ENCODE results near the gene PLXNA4. TPM values are rescaled to one million over a fixed set of nuclear protein-coding genes. Genes with fewer than 3 reads are reported as not detected.

PLXNA4 gene
- total and polyA plus RNA-seq, 2 donors (not counting 1 experiment from before 2014, with no cell fraction given), result not detected

DNA sequence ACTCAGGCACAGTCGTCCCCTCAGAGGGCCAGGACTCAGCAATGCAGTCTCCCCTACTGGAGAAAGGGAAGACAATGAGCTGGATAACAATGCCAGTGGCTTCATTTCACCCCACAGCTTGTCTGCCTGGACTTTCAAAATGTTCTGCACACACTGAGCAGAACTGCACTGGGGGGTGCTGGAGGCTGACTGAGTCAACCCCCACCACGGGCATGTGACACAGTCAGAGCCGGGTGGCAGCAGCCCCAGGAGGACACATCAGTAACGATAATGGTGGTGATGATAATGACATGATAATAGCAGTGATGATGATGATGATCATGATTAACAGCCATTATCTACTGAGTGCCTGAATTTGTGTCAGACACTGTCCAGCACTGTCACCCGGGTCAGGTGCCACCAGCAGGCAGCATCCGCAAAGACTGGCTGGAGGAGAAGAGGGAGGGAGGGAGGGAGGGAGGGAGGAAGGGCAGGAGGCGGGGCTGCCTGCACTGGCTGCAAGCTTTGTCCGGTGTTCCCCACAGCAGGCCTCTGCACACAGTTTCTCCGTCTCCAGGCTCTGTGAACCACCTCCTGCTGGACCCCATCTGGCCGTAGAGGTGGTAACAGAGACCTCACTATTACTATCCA, 67.4 kb downstream of the PLXNA4 start:
- H3K4me1 Mint-ChIP-seq, result no peaks in the 10 kb centered on the region
- ATAC-seq (ENCODE audit: low read depth) (no peak), DNase-seq (no peak)
- Histone ChIP-seq H3K27me3 (replicated peaks in 1 of 4; ENCODE audit: control extremely low read depth in 1 of 4, control insufficient read depth in 3 of 4, insufficient read depth in 4 of 4, low read length in 3 of 4) (no peaks in the 10 kb centered on the region), H3K9ac (ENCODE audit: low read length) (no peak overlapping the region), H3K79me2 (ENCODE audit: control insufficient read depth, insufficient read depth, low read length) (no peaks in the 10 kb centered on the region), H2AFZ (ENCODE audit: insufficient read depth, low read depth, low read length, poor library complexity, severe bottlenecking) (no peak overlapping the region), H3K4me1 (ENCODE audit: control insufficient read depth in 2 of 2, insufficient read depth in 2 of 2, low read length in 2 of 2) (no peaks in the 10 kb centered on the region), H3K27ac (ENCODE audit: low read length in 2 of 2) (no peak overlapping the region), H3K4me3 (ENCODE audit: control extremely low read depth in 1 of 5, extremely low read depth in 1 of 5, insufficient read depth in 1 of 5, low read depth in 2 of 5, low read length in 4 of 5) (no peak overlapping the region), H3K4me2 (replicated peaks; ENCODE audit: low read depth, low read length, poor library complexity, severe bottlenecking) (no peak overlapping the region), H4K20me1 (ENCODE audit: control insufficient read depth, insufficient read depth, low read length, poor library complexity, severe bottlenecking) (no peaks in the 10 kb centered on the region), H3K9me3 (ENCODE audit: control extremely low read depth in 1 of 3, control insufficient read depth in 2 of 3, insufficient read depth in 1 of 3, low read length in 2 of 3) (peaks cover 0 to 5% (median 0%) of the 10 kb centered on the region in 3 donors), H3K36me3 (replicated peaks in 1 of 2; ENCODE audit: control extremely low read depth in 1 of 2, control insufficient read depth in 1 of 2, extremely low read depth in 1 of 2, insufficient read depth in 2 of 2, low read length in 1 of 2) (no peaks in the 10 kb centered on the region)
- H3K27ac Mint-ChIP-seq, result no peak overlapping the region
- POLR2A ChIA-PET, result no interaction called here
- no peaks in the 10 kb centered on the region for H3K9me3 Mint-ChIP-seq (ENCODE audit: insufficient read depth)
- TF ChIP-seq EZH2 (IDR thresholded peaks at IDR 0.05; ENCODE audit: borderline replicate concordance, insufficient read depth, low read depth, low read length, poor library complexity, severe bottlenecking), result no peak
- TF ChIP-seq, protein P1, sequence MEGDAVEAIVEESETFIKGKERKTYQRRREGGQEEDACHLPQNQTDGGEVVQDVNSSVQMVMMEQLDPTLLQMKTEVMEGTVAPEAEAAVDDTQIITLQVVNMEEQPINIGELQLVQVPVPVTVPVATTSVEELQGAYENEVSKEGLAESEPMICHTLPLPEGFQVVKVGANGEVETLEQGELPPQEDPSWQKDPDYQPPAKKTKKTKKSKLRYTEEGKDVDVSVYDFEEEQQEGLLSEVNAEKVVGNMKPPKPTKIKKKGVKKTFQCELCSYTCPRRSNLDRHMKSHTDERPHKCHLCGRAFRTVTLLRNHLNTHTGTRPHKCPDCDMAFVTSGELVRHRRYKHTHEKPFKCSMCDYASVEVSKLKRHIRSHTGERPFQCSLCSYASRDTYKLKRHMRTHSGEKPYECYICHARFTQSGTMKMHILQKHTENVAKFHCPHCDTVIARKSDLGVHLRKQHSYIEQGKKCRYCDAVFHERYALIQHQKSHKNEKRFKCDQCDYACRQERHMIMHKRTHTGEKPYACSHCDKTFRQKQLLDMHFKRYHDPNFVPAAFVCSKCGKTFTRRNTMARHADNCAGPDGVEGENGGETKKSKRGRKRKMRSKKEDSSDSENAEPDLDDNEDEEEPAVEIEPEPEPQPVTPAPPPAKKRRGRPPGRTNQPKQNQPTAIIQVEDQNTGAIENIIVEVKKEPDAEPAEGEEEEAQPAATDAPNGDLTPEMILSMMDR (IDR thresholded peaks at IDR 0.05), result no peak
- no peak overlapping the region for H3K4me3 Mint-ChIP-seq
- WGBS (ENCODE audit: insufficient coverage), result 51% methylated on average over 5 of the region's 10 CpGs
- intact Hi-C loops (cut with micrococcal nuclease), result no loop called here
- CTCF ChIA-PET, result interaction anchor here (0.9 kb wide), 1 partner anchor 10 kb away, joined by 3 read pairs; no protein-coding TSS in a partner anchor
- peaks cover 4% of the 10 kb centered on the region for H3K27me3 Mint-ChIP-seq

DNA sequence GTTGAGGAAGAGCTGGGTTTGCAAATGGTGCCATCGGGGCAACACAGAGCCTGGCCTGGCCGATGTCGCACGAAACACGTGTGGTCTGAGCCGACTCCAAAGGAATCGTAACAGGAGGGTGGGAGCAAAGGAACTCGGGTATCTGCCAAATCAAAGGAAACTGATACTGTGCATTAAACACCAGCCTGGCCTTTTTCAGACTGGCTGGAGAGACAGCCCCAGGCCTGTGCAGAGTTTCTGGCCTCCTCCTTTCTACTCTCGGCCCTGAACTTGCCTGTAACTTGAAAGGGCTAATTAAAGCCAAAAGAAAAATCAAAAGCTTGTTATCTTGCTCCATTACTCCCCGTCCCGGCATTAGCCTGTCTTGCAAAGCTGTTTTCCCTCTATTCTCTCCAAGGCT, 71.4 kb downstream of the PLXNA4 start:
- WGBS (ENCODE audit: insufficient coverage), result 94% methylated on average over 9 of the region's 11 CpGs
- ChIA-PET POLR2A (no interaction called here), CTCF (no interaction called here)
- no peak overlapping the region for H2AFZ ChIP-seq (ENCODE audit: insufficient read depth, low read depth, low read length, poor library complexity, severe bottlenecking)
- Mint-ChIP-seq H3K9me3 (ENCODE audit: insufficient read depth) (no peaks in the 10 kb centered on the region), H3K27me3 (no peaks in the 10 kb centered on the region), H3K4me1 (no peaks in the 10 kb centered on the region), H3K27ac (no peak overlapping the region), H3K4me3 (no peak overlapping the region)
- TF ChIP-seq EZH2 (IDR thresholded peaks at IDR 0.05; ENCODE audit: borderline replicate concordance, insufficient read depth, low read depth, low read length, poor library complexity, severe bottlenecking), result no peak
- TF ChIP-seq, protein P1 (IDR thresholded peaks at IDR 0.05), result no peak
- intact Hi-C loops (cut with micrococcal nuclease), result no loop called here
- no peaks in the 10 kb centered on the region for H3K79me2 ChIP-seq (ENCODE audit: control insufficient read depth, insufficient read depth, low read length)
- no peak overlapping the region for H3K9ac ChIP-seq (ENCODE audit: low read length)
- no peak for DNase-seq
- H3K36me3 ChIP-seq (replicated peaks in 1 of 2; ENCODE audit: control extremely low read depth in 1 of 2, control insufficient read depth in 1 of 2, extremely low read depth in 1 of 2, insufficient read depth in 2 of 2, low read length in 1 of 2), result no peaks in the 10 kb centered on the region
- peaks cover 0 to 5% (median 0%) of the 10 kb centered on the region in 3 donors for H3K9me3 ChIP-seq (ENCODE audit: control extremely low read depth in 1 of 3, control insufficient read depth in 2 of 3, insufficient read depth in 1 of 3, low read length in 2 of 3)
- no peak overlapping the region for H3K27ac ChIP-seq (ENCODE audit: low read length in 2 of 2)
- no peak overlapping the region for H3K4me2 ChIP-seq (replicated peaks; ENCODE audit: low read depth, low read length, poor library complexity, severe bottlenecking)
- H3K4me1 ChIP-seq (ENCODE audit: control insufficient read depth in 2 of 2, insufficient read depth in 2 of 2, low read length in 2 of 2), result no peaks in the 10 kb centered on the region
- no peaks in the 10 kb centered on the region for H4K20me1 ChIP-seq (ENCODE audit: control insufficient read depth, insufficient read depth, low read length, poor library complexity, severe bottlenecking)
- no peak overlapping the region for H3K4me3 ChIP-seq (ENCODE audit: control extremely low read depth in 1 of 5, extremely low read depth in 1 of 5, insufficient read depth in 1 of 5, low read depth in 2 of 5, low read length in 4 of 5)
- no peaks in the 10 kb centered on the region for H3K27me3 ChIP-seq (replicated peaks in 1 of 4; ENCODE audit: control extremely low read depth in 1 of 4, control insufficient read depth in 3 of 4, insufficient read depth in 4 of 4, low read length in 3 of 4)
- no peak for ATAC-seq (ENCODE audit: low read depth)

Measured in B cell (primary cell).